HCT116 (cell line): ENCODE measurements around the gene SMIM21. TPM values are rescaled to one million over a fixed set of nuclear protein-coding genes. Genes with fewer than 3 reads are reported as not detected.

ENCODE experiments used
- ATAC-seq: fragments of 200-7000 bp; cut with Tn5 transposase; 2 replicates; pipeline ENCODE4 v1.9.1; 2020; ENCODE audit warnings: mild to moderate bottlenecking, moderate library complexity
- BruUV-seq: library from RNA; stranded (reverse); fragments of 400-500 nt; replicated peaks from 2 replicates; lab custom pipeline; 2021; lab: Mats Ljungman, UMichigan
- CTCF ChIA-PET: fragments of 300-600 bp; sonication (Branson Sonifier 250); formaldehyde crosslinking; loops from one replicate; lab custom pipeline; 2021; ENCODE audit warnings: antibody characterized with exemption; lab: Charles Lee
- POLR2A ChIA-PET: fragments of 300-600, 350-600 bp; sonication (Branson Sonifier 250); formaldehyde crosslinking; loops from one replicate; lab custom pipeline; 2021; ENCODE audit warnings: antibody characterized with exemption; lab: Charles Lee
- RAD21 ChIA-PET, 2 experiments: fragments of 300-600 bp; sonication (Branson Sonifier 250); formaldehyde crosslinking; loops; one replicate each; lab custom pipeline; 2023; ENCODE audit warnings: low total read pairs in 2 of 2; ENCODE audit not compliant: uncharacterized antibody in 2 of 2, unreplicated experiment in 2 of 2, low non-redundant PET in 1 of 2; lab: Charles Lee
- DNase-seq: peaks from one replicate; pipeline ENCODE4 v3.0.0-alpha.2; 2010; ENCODE audit warnings: low read depth, low spot score
- H2AFZ ChIP-seq: fragments of 200-600 bp; shearing (Covaris generic), sonication (generic); 2 replicates; pipeline ENCODE4 v1.6.1; 2017; ENCODE audit warnings: low read depth, mixed run types, mixed read lengths, antibody characterized with exemption, low read length; ENCODE audit not compliant: poor library complexity, severe bottlenecking
- H3K27ac ChIP-seq: 2 replicates; pipeline ENCODE4 v1.5.1; 2012; ENCODE audit warnings: low read depth, low read length
- H3K27me3 ChIP-seq: fragments of 200-600 bp; sonication (generic); 2 replicates; pipeline ENCODE4 v1.6.1; 2016; ENCODE audit warnings: mixed run types, low read length, mixed read lengths; ENCODE audit not compliant: insufficient read depth
- H3K36me3 ChIP-seq, 2 experiments: fragments of 200-500 bp in 1 of 2; fragments of 200-600 bp in 1 of 2; sonication (Bioruptor generic) in 1 of 2; sonication (generic) in 1 of 2; 2 replicates each; pipeline versions ENCODE4 v1.5.1 to v1.6.1; 2014 to 2016; ENCODE audit warnings: low read length in 2 of 2, inconsistent platforms in 1 of 2, mixed read lengths in 1 of 2, mixed run types in 1 of 2; ENCODE audit not compliant: insufficient read depth in 2 of 2, control insufficient read depth in 1 of 2
- H3K4me1 ChIP-seq, 2 experiments: fragments of 200-600 bp in 1 of 2; sonication (generic) in 1 of 2; 2 replicates each; pipeline versions ENCODE4 v1.5.1 to v1.6.1; 2012 to 2017; ENCODE audit warnings: low read length in 2 of 2, inconsistent platforms in 1 of 2, mild to moderate bottlenecking in 1 of 2, mixed read lengths in 1 of 2, mixed run types in 1 of 2, moderate library complexity in 1 of 2; ENCODE audit not compliant: insufficient read depth in 2 of 2, control insufficient read depth in 1 of 2
- H3K4me2 ChIP-seq: fragments of 200-600 bp; sonication (generic); 2 replicates; pipeline ENCODE4 v1.6.1; 2017; ENCODE audit warnings: mixed run types, low read length, mixed read lengths
- H3K4me3 ChIP-seq, 2 experiments: fragments of 200-600 bp in 1 of 2; sonication (generic) in 1 of 2; replicated peaks in 1 of 2; 2 replicates each; pipeline ENCODE4 v1.5.1; 2011 to 2016; ENCODE audit warnings: low read length in 2 of 2, control low read depth in 1 of 2, low read depth in 1 of 2, mild to moderate bottlenecking in 1 of 2, mixed read lengths in 1 of 2, mixed run types in 1 of 2
- H3K79me2 ChIP-seq: fragments of 200-600 bp; sonication (generic); 2 replicates; pipeline ENCODE4 v1.6.1; 2017; ENCODE audit warnings: mild to moderate bottlenecking, mixed run types, low read length, moderate library complexity, mixed read lengths; ENCODE audit not compliant: insufficient read depth
- H3K9ac ChIP-seq: fragments of 200-600 bp; sonication (generic); 2 replicates; pipeline ENCODE4 v1.6.1; 2016; ENCODE audit warnings: low read length, mixed read lengths
- H3K9me2 ChIP-seq: fragments of 200-600 bp; sonication (generic), shearing (Covaris generic); 2 replicates; pipeline ENCODE4 v1.6.1; 2017; ENCODE audit warnings: mixed run types, mild to moderate bottlenecking, moderate library complexity; ENCODE audit not compliant: insufficient read depth
- H3K9me3 ChIP-seq, 2 experiments: fragments of 200-500 bp in 1 of 2; fragments of 200-600 bp in 1 of 2; sonication (Bioruptor generic) in 1 of 2; sonication (generic) in 1 of 2; 2 replicates each; pipeline ENCODE4 v1.6.1; 2014 to 2017; ENCODE audit warnings: low read length in 2 of 2, mixed read lengths in 2 of 2, inconsistent platforms in 1 of 2, low read depth in 1 of 2, mild to moderate bottlenecking in 1 of 2, mixed run types in 1 of 2, moderate library complexity in 1 of 2; ENCODE audit not compliant: control insufficient read depth in 1 of 2, insufficient read depth in 1 of 2
- H4K20me1 ChIP-seq: fragments of 200-600 bp; sonication (generic), shearing (Covaris generic); 2 replicates; pipeline ENCODE4 v1.6.1; 2017; ENCODE audit warnings: mixed run types, mild to moderate bottlenecking, moderate library complexity; ENCODE audit not compliant: insufficient read depth
- CBX3 ChIP-seq: IDR thresholded peaks from 2 replicates; pipeline ENCODE4 v1.6.1; 2012; ENCODE audit warnings: low read depth
- ELF1 ChIP-seq: IDR thresholded peaks from 2 replicates; pipeline ENCODE4 v1.6.1; 2012; ENCODE audit warnings: low read depth, borderline replicate concordance
- EZH2phosphoT487 ChIP-seq: fragments of 200-600 bp; IDR thresholded peaks from 2 replicates; pipeline ENCODE4 v1.6.1; 2018; ENCODE audit warnings: antibody characterized with exemption, borderline replicate concordance
- FOSL1 ChIP-seq: IDR thresholded peaks from 2 replicates; pipeline ENCODE4 v1.6.1; 2012; ENCODE audit warnings: low read depth
- JUND ChIP-seq: IDR thresholded peaks from 2 replicates; pipeline ENCODE4 v1.6.1; 2012
- RAD21 ChIP-seq: IDR thresholded peaks from 2 replicates; pipeline ENCODE4 v1.6.1; 2012; ENCODE audit warnings: low read depth, mild to moderate bottlenecking
- SIN3A ChIP-seq: IDR thresholded peaks from 2 replicates; pipeline ENCODE4 v1.6.1; 2012; ENCODE audit warnings: low read depth
- TCF7L2 ChIP-seq: IDR thresholded peaks from 2 replicates; pipeline ENCODE4 v1.7.0; 2011; ENCODE audit warnings: borderline replicate concordance, inconsistent platforms; ENCODE audit not compliant: insufficient read depth, insufficient read length; ENCODE audit errors: extremely low read depth
- ZFX ChIP-seq: fragments of 450-650 bp; IDR thresholded peaks from 2 replicates; pipeline ENCODE4 v1.6.1; 2017
- intact Hi-C: fragments of 100-400 bp; cut with micrococcal nuclease; formaldehyde crosslinking; loops from 2 replicates; pipeline ENCODE4 v1.10.0; 2022
- total RNA-seq: library from RNA; stranded (reverse); gene quantifications from one replicate; pipeline ENCODE4 v1.2.1, GENCODE V29; 2021; ENCODE audit not compliant: unreplicated experiment
- TF ChIP-seq, protein P1 (sequence below): IDR thresholded peaks from 2 replicates; pipeline ENCODE4 v1.6.1; 2011; ENCODE audit warnings: mild to moderate bottlenecking, low read length, moderate library complexity; ENCODE audit not compliant: insufficient replicate concordance; ENCODE audit errors: extremely low read depth
- TF ChIP-seq, protein P2 (sequence below): IDR thresholded peaks from 2 replicates; pipeline ENCODE4 v1.6.1; 2012
- TF ChIP-seq, protein P3 (sequence below): IDR thresholded peaks from 2 replicates; pipeline ENCODE4 v1.6.1; 2012; ENCODE audit warnings: low read depth

Gene SMIM21
- total RNA-seq, 1 experiment from 2014 or later: not detected

DNA sequence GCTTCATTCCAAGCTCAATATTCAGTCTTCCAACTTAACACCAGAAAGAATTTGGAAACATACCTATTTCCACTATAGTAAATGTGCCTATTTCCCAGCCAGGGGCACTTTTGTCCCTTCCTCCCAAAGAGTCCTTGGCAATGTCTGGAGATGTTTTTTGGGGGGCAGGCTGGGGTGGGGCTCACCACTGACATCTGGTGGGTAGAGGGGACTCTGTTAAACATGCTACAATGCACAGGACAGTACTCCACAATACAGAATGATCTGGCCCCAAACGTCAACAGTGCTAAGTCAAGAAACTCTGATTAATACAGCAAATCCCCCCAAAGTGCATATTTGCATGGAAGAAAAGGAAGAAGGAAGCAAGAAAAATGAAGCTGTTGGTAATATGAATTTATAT, 61.7 kb downstream of the SMIM21 start:
- Histone ChIP-seq H3K4me3 (no peak overlapping the region), H3K27ac (no peak overlapping the region), H3K9me2 (no peaks in the 10 kb centered on the region), H3K36me3 (no peaks in the 10 kb centered on the region), H2AFZ (no peak overlapping the region), H4K20me1 (no peaks in the 10 kb centered on the region), H3K9me3 (no peaks in the 10 kb centered on the region), H3K27me3 (no peaks in the 10 kb centered on the region), H3K4me2 (no peak overlapping the region), H3K4me1 (no peaks in the 10 kb centered on the region), H3K9ac (no peak overlapping the region), H3K79me2 (no peaks in the 10 kb centered on the region)
- ChIA-PET CTCF (no interaction called here), POLR2A (no interaction called here), RAD21 (no interaction called here)
- ATAC-seq: no peak
- intact Hi-C loops: no loop called here
- DNase-seq: no peak
- TF ChIP-seq RAD21 (0 out of 2 replicates have a peak, but pooled peaks have one; percentile 4), TCF7L2 (no peak)
- BruUV-seq: no TSS peak

DNA sequence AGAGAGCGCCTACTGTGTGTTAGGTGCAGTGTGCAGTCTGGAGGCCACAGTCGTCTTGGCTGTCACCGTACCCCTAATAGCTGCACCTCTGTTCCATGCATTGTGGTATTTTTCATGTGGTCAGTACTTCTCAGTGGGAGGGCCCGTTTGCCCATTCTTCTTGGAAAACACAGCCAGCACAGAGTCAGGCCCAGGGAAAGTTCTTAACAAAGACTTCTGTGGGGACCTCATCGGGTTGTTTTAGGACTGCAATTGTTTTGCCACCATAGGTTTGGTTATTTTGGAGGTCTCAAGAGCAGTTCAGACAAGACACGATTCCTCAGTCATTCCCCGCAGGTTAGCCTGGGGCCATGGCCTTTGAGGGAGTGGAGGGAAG, 62.3 kb downstream of the SMIM21 start:
- ATAC-seq: no peak
- H3K79me2 ChIP-seq: no peaks in the 10 kb centered on the region
- intact Hi-C loops: no loop called here
- ChIA-PET RAD21 (no interaction called here), POLR2A (no interaction called here), CTCF (no interaction called here)
- no peaks in the 10 kb centered on the region for H3K27me3 ChIP-seq
- no peaks in the 10 kb centered on the region for H4K20me1 ChIP-seq
- H3K4me2 ChIP-seq: no peak overlapping the region
- H2AFZ ChIP-seq: no peak overlapping the region
- no TSS peak for BruUV-seq
- no peaks in the 10 kb centered on the region for H3K9me3 ChIP-seq
- TF ChIP-seq JUND (no peak), TCF7L2 (no peak), EZH2phosphoT487 (no peak), ZFX (no peak), CBX3 (no peak), ELF1 (no peak), FOSL1 (no peak), SIN3A (no peak)
- TF ChIP-seq, protein P1, sequence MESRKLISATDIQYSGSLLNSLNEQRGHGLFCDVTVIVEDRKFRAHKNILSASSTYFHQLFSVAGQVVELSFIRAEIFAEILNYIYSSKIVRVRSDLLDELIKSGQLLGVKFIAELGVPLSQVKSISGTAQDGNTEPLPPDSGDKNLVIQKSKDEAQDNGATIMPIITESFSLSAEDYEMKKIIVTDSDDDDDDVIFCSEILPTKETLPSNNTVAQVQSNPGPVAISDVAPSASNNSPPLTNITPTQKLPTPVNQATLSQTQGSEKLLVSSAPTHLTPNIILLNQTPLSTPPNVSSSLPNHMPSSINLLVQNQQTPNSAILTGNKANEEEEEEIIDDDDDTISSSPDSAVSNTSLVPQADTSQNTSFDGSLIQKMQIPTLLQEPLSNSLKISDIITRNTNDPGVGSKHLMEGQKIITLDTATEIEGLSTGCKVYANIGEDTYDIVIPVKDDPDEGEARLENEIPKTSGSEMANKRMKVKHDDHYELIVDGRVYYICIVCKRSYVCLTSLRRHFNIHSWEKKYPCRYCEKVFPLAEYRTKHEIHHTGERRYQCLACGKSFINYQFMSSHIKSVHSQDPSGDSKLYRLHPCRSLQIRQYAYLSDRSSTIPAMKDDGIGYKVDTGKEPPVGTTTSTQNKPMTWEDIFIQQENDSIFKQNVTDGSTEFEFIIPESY: no peak
- TF ChIP-seq, protein P2, sequence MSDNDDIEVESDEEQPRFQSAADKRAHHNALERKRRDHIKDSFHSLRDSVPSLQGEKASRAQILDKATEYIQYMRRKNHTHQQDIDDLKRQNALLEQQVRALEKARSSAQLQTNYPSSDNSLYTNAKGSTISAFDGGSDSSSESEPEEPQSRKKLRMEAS: no peak
- TF ChIP-seq, protein P3, sequence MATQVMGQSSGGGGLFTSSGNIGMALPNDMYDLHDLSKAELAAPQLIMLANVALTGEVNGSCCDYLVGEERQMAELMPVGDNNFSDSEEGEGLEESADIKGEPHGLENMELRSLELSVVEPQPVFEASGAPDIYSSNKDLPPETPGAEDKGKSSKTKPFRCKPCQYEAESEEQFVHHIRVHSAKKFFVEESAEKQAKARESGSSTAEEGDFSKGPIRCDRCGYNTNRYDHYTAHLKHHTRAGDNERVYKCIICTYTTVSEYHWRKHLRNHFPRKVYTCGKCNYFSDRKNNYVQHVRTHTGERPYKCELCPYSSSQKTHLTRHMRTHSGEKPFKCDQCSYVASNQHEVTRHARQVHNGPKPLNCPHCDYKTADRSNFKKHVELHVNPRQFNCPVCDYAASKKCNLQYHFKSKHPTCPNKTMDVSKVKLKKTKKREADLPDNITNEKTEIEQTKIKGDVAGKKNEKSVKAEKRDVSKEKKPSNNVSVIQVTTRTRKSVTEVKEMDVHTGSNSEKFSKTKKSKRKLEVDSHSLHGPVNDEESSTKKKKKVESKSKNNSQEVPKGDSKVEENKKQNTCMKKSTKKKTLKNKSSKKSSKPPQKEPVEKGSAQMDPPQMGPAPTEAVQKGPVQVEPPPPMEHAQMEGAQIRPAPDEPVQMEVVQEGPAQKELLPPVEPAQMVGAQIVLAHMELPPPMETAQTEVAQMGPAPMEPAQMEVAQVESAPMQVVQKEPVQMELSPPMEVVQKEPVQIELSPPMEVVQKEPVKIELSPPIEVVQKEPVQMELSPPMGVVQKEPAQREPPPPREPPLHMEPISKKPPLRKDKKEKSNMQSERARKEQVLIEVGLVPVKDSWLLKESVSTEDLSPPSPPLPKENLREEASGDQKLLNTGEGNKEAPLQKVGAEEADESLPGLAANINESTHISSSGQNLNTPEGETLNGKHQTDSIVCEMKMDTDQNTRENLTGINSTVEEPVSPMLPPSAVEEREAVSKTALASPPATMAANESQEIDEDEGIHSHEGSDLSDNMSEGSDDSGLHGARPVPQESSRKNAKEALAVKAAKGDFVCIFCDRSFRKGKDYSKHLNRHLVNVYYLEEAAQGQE: no peak
- no peak overlapping the region for H3K9ac ChIP-seq
- no peak for DNase-seq
- H3K27ac ChIP-seq: no peak overlapping the region
- H3K4me1 ChIP-seq: no peaks in the 10 kb centered on the region
- no peak overlapping the region for H3K4me3 ChIP-seq
- no peaks in the 10 kb centered on the region for H3K36me3 ChIP-seq
- no peaks in the 10 kb centered on the region for H3K9me2 ChIP-seq
